H54 (cell line): Measurements from ENCODE around the gene SP7.
"Not testable (repeated sequence)": the region's sequence is repeated elsewhere in the genome, so short reads cannot be mapped to it uniquely, and the experiment has no call there.

Source experiments
- DNase-seq: peaks from one replicate; pipeline ENCODE4 v3.0.0; 2011; ENCODE audit warnings: low spot score, mixed read lengths; ENCODE audit not compliant: insufficient read length
- FAIRE-seq: peaks from 3 replicates; lab custom pipeline; 2011; peaks lifted over from hg19 to GRCh38; lab: Jason Lieb, UNC
- POLR2A ChIP-seq: IDR thresholded peaks from 2 replicates; pipeline ENCODE4 v1.6.1; 2011; ENCODE audit warnings: low read depth, mild to moderate bottlenecking, low read length

SP7 gene

DNA sequence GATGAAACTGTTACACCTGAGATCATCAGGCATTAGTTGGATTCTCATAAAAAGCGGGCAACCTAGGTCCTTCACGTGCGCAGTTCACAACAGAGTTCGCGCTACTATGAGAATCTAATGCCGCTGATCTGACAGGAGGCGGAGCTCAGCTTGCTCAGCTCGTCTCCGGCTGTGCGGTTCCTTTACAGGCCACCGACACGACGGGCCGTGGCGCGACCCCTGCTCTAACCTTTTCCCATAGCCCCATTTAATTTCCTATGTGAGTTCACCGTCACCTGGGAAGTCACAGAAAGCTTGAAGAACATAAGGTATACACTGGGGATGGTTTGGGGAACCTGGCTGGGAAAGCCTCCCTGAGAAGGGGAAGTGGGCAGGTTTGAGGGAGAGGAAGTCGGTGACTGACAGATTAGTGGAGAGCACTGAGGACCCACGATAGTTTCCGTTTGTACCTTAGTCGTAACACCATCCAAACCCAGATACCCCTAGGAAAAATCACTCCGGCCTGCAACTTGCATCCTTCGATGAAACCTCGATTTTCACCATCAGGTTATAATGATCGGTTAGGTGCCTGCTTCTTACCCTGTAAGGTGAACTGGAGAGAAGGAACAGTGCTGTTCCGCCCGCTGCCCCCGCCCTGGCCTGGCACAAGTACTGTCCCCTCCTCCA, 11.9 kb downstream of the SP7 start:
- no peak for DNase-seq
- no peak for TF ChIP-seq POLR2A
- no peak for FAIRE-seq

- FAIRE-seq (no peak), DNase-seq (no peak)
- TF ChIP-seq POLR2A: no peak
Observed at GRCh38 chr12:53320352-53321195, 15.6 kb downstream of the SP7 start.

DNA sequence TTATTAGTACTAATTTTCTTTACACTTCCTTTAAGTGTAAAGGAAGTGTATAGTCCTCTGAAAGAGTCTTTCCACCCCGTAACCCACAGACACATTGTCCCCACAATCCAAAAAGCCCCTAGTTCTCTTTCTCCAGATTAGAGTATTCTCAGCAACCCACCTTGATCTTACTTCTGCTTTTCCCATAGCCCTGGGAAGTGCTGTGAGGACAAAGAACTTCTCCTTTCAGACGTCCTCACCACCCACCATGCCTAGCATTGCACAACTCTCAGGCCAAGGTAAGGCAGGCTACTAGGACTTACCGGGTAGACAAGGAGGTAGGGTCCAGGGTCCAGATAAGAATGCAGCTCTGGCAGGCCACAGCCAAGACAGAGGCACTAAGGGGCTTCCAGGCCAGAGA, 22.2 kb downstream of the SP7 start:
- FAIRE-seq: no peak
- TF ChIP-seq POLR2A: no peak
- DNase-seq: no peak

GRCh38 chr12:53308276-53308675, 27.9 kb downstream of the SP7 start:
- no peak for DNase-seq
- no peak for FAIRE-seq
- no peak for TF ChIP-seq POLR2A

GRCh38 chr12:53306826-53307225, 29.3 kb downstream of the SP7 start:
- DNase-seq (no peak), FAIRE-seq (no peak)

DNA sequence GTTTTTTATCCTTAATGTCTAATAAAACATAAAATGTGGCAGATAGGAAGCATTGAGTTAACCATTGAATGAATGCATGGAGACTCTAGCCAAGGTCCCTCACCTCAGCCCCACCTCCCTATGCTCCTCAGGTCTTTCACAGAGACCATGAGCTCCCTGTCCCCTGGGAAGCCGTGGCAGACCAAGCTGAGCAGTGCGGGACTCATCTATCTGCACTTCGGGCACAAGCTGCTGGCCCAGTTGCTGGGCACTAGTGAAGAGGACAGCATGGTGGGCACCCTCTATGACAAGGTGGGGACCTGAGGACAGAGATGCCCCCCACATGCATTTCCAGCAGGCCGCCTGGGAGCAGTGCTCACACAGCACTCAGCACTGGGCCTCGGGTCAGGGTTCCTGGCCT, 33.3 kb downstream of the SP7 start:
- TF ChIP-seq POLR2A: no peak
- FAIRE-seq: no peak
- no peak for DNase-seq

More at GRCh38 chr12:53306826-53307225, 29.3 kb downstream of the SP7 start:
- no peak for TF ChIP-seq POLR2A

DNA sequence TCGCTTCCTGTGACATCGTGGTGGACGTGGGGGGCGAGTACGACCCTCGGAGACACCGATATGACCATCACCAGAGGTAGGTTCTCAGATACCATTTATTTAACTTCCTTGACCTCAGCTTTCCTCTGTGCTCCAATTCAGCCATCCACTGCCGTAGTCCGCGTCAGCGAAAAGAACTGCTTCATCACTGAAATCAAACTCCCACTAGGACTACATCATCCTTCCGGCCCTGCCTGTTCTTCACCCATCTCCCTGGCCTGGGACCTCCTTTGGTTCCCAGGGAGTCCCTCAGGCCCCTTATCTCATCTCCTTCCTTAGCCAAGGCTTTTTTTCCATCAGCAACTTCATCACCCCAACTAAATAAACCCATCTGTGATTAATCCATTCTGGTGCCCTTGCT, 36.0 kb downstream of the SP7 start:
- TF ChIP-seq POLR2A: no peak
- FAIRE-seq (no peak), DNase-seq (peak; percentile 40)

- DNase-seq (peak; percentile 85), FAIRE-seq (no peak)
Observed at GRCh38 chr12:53299454-53300180, 36.5 kb downstream of the SP7 start, which contains the start of gene MYG1. Gene MYG1 (plus strand): TSS chr12:53299695. CDS start chr12:53299738, 43 bp downstream.

GRCh38 chr12:53299101-53299453, 37.1 kb downstream of the SP7 start:
- no peak for TF ChIP-seq POLR2A
- no peak for FAIRE-seq

More at GRCh38 chr12:53299454-53300180, 36.5 kb downstream of the SP7 start, which contains the start of gene MYG1:
- TF ChIP-seq POLR2A: peak; percentile 71

DNA sequence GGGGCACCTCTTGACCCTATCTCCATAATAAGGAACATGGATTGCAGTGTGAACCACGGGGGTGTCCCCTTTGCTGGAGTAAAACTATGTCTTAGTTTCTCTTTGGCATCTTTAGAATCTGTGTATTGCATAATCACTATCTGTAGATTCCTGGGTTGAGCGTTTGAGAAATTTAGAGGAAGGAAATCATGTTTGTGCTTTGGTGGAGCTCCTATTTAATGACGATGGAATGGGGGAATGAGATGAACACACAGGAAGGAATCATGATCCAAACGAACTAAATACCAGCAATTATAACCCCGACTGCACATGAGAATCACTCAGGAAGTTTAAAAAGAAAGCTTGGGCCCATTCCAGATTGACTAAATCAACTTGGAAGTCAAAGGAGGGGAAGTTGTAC, 38.0 kb downstream of the SP7 start:
- DNase-seq: no peak
- FAIRE-seq: no peak
- TF ChIP-seq POLR2A: no peak

More at GRCh38 chr12:53299101-53299453, 37.1 kb downstream of the SP7 start:
- DNase-seq: no peak

DNA sequence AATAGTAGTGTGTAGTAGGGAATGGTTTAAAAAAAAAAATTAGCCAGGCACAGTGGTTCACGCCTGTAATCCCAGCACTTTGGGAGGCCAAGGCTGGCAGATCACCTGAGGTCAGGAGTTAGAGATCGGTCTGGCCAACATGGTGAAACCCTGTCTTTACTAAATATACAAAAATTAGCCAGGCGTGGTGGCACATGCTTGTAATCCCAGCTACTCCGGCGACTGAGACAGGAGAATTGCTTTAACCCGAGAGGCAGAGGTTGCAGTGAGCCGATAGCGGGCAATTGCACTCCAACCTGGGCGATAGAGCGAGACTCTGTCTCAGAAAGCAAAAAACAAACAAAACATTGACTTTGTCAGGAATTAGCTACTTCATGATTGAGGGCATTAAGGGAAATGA, 39.0 kb downstream of the SP7 start:
- FAIRE-seq, DNase-seq: not testable (repeated sequence)

DNA sequence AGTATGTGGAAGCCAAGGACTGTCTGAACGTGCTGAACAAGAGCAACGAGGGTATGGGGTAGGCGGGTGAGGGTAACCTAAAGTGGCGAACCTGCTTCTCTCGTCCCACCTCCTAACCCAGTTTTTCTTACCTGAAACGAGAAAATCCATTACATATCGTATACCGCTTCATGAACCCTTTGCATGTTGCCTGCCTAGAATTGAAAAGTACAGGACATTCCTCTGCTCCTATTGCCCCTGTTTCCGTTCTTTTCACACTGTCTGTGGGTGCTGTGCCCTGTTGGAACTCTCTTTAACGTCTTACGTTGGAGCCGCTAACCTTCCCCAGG, 40.3 kb downstream of the SP7 start:
- FAIRE-seq (no peak), DNase-seq (no peak)
- TF ChIP-seq POLR2A: no peak

DNA sequence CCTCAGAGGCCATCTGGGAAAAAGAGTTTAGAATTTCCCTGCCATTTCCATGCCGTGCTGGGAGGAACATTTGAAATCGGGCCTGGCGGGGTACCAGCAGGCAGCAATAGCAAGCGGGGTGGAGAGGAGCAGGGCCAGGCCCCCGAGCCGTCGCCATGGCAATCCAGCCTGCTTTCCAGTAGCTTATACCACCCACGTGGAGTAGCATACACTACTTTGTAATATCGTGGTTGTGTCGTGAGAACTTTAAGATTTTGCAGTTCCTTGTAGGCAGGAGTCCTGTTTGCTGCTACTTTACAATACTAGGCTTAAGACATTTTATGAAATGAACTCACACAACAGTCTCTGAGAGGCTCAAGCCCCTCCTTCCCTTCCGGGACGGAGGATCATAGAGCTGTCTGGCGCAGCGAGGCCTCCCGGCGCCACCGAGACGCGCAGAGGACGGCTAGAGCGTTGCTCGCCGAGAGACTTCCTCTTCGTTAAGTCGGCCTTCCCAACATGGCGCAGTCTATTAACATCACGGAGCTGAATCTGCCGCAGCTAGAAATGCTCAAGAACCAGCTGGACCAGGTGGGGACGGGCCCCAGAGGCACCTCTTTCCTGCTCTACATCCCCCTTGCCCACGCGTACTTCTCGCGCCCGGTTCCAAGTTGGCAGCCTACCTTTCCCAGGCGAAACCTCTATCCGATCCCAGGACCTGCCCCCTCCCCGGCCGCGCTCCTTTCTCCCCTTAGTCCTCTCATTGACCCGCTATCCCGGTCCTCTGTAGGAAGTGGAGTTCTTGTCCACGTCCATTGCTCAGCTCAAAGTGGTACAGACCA, 40.9 kb downstream of the SP7 start, which contains the start of gene PFDN5:
Gene PFDN5 (plus strand): TSS at position 473 of the 821 bp plus-strand sequence. CDS start 26 bp downstream, at position 499.
- DNase-seq (peak; percentile 69), FAIRE-seq (peak; percentile 77)
- TF ChIP-seq POLR2A: peak; percentile 72
